Stimulated activated CD8-positive, alpha-beta memory T cell treated with anti-CD3 and anti-CD28 coated beads, Interleukin-4, amount 100 ng/mL, for 24 hours (primary cell): ENCODE data around the gene FAM180A.
"Not testable (repeated sequence)": the region's sequence is repeated elsewhere in the genome, so short reads cannot be mapped to it uniquely, and the experiment has no call there.

Experiments
- DNase-seq: peaks from one replicate; pipeline ENCODE4 v3.0.0-alpha.2; 2020; ENCODE audit warnings: low read depth

Gene FAM180A

GRCh38 chr7:135741905-135742304 lies 6.7 kb downstream of the FAM180A start:
- DNase-seq: no peak

DNA sequence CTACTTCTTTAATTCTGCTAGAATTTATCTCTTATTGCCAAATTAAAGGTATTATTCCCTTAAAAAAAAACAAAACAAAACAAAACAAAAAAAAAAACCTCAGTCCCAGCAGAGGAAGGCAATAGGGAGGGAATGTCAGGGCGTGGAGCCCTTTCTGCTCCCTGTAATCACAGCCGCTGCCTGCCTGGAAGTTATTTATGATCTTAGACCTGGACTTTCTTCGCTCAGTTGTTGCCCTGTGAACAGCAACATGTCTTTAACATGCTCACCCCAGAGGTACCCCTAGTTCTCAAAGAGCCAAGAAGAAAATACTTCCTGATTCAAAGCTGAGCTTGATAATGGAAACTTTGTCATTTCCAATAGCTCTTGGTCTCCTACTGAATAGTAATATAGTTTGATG lies 7.7 kb downstream of the FAM180A start:
- DNase-seq: no peak

- DNase-seq: not testable (repeated sequence)
These were observed 11.3 kb downstream of the FAM180A start for GRCh38 chr7:135737306-135737647.

- DNase-seq: no peak
These were observed 11.9 kb downstream of the FAM180A start for GRCh38 chr7:135736586-135737305.

GRCh38 chr7:135734343-135734689 lies 14.3 kb downstream of the FAM180A start:
- no peak for DNase-seq

GRCh38 chr7:135733603-135734342 lies 14.8 kb downstream of the FAM180A start:
- DNase-seq: no peak

- DNase-seq: no peak
These were observed 17.5 kb downstream of the FAM180A start for GRCh38 chr7:135731131-135731530.

DNA sequence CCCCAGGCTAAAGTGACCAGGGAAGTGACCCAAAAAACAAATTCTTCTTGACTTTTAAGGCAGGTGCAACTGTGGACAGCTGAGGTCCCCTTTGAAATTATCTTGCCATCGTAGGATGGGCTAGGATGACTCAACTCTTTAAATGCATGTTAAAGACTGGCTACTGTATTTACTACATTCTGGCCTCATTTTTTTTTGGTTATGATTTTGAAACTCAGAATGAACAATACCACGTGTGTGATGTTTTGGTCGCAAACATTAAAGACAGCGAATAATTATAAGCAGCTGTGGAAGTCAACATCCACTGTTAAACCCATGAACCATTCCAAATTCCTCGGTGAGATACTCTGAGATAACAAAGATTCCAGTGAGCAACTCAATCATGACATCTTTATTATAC lies 19.4 kb downstream of the FAM180A start:
- DNase-seq: no peak

DNA sequence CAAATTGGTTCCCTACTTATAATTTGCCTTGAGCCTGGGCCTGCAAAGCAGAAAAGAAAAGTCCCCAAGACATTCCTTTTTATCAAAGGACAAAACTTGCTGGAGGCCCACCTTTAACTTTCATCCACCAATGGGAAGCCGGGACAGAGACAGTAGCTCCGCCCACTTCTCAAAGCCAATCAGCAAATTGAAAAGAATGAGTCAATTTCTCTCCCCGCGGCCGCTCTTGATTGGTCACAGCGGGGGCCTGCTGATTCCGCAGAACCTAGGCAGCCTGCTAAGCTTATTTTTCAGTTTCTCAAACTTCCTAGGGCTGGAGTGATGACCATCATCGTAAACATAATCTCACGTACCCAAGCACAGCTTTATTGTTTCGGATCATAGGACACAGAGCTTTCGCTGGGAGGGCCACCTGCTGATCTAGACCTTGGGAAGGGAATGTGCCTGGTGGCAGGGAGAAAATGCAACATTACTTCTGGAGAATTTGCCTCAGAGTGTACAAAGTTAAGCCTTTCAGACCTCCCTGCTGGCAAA lies 20.4 kb downstream of the FAM180A start, which contains the start of gene SLC13A4:
SLC13A4 (minus strand) TSS at position 51 of the 534 bp plus-strand sequence. CDS start 690 bp downstream, outside the sequence.
- DNase-seq: no peak

DNA sequence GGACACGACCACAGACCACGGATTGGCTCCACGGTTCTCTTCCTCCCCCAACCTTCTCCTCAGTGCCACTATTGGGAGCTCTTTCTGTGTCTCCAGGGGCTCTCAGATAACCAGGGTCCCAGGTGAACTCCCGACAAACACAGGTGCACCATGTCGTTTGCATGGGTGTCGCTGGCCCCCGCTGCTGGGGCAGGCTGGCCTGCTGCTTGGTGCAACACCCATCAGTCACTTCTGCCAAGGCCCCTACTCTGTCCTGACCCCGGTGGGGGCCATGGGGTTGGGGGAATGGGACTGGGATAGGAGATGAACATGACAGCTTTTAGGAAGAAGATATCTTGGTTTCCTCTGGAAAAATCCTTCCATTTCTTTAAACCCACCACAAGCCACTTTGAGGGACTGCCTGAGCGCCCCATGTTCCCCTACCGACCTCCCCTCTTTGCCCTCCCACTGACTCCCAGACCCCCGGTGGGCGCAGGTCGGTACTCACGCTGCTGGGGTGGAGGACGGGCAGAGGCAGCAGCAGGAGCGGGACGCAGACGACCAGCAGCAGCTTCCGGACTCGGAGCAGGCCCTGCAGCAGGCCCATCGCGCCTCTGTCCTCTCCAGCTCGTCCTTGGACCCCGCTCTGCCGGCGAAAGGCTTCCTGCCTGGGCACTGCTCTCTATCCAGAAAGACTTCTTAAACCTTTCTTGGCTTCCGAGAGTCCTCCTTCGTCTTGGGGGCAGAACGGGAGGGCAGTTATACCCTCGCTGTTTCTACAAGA lies 21.5 kb downstream of the FAM180A start:
- no peak for DNase-seq

DNA sequence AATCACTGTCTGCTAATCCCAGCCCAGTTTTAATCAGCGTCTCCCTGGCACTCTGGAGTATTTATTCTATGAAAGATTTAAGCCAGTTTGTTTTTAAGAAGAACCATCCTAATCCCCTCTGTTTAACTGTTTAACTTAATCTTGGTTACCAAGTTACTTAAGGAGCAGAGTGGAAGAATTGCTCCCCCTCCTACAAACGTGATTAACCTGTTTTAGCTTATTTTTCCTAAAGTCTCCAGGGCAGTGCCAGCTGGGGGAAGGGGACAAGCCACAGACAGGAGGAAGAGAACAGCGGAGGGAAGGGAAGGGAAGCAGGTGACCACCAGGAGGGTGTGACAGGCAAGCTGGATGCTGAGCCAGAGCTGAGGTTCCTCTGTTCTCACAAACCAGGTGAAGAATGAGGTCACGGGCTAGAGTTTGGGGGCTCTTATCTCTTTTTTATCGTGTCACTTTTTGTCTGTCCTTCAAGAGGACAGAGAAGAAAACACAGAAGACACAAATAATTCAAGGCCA lies 22.3 kb downstream of the FAM180A start:
- DNase-seq: no peak

DNA sequence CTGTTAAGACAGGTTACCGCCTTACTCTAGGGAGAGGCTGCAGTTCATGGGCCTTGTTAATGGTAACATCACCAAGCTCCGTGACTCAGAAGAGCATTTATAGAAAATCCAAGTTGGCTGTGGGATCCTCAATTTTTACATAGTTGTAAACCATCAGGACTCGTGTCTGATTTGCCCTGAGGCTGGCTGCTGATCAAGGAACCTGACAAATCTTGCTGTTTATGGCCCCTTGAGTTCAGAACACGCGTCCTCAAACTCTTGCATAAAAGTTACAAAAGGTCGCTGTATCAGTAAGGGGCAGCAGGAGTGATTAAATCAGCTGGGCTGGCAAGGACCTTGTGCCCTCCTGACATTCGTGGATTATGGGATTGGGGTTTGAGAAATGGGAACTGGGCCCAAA lies 25.2 kb downstream of the FAM180A start:
- DNase-seq: no peak

DNA sequence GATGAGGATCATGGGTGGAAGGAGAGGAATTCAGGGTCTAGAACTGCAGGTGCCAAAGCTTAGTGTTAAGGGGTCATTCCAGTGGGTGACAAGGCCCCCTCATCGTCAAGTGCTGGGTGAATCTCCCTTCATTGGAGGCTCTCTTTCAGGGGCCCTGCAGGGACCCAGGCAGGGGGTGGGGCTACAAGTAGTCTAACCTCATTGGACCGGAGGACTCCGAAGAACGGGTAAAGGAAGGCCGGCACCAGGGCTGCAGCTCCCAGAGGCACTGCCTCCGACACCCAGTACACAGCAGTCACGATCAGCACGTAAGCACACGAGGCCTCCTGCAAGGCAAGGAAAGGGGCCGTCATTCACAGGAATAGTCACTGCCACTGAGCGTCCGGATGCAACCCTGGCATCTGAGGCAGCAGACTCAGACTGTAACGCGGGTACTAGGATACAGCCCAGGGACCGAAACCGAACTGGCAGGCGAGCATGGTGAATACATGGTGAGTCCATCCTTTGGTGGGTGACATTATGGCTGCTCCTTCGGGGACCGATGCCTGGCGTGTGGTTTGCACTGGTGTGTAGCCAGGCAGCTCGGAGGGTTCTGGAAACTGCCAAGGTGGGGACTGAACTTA lies 27.3 kb downstream of the FAM180A start:
- no peak for DNase-seq

- DNase-seq: no peak
These were observed 28.9 kb downstream of the FAM180A start for GRCh38 chr7:135719688-135720087.

GRCh38 chr7:135718794-135719437 lies 29.7 kb downstream of the FAM180A start:
- no peak for DNase-seq

DNA sequence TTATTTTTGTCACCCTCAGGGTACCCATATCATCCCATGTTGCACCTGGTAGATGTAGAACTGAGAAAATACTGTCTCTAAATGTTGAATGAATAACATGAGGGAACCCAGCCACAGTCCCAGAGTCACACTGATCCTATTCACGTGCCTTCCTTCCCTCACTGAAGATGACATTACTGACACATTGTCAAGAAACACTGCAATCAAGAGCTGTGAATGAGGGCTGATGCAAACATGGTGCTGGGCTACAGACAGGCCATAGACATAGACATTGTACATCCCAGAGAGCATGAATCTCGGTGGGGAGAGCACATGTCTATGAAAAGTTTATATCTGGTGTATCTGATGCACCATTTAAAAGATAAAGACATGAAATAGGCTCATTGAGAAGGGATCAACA lies 30.4 kb downstream of the FAM180A start:
- DNase-seq: no peak

- DNase-seq: no peak
These were observed 30.9 kb downstream of the FAM180A start for GRCh38 chr7:135717693-135718092.

DNA sequence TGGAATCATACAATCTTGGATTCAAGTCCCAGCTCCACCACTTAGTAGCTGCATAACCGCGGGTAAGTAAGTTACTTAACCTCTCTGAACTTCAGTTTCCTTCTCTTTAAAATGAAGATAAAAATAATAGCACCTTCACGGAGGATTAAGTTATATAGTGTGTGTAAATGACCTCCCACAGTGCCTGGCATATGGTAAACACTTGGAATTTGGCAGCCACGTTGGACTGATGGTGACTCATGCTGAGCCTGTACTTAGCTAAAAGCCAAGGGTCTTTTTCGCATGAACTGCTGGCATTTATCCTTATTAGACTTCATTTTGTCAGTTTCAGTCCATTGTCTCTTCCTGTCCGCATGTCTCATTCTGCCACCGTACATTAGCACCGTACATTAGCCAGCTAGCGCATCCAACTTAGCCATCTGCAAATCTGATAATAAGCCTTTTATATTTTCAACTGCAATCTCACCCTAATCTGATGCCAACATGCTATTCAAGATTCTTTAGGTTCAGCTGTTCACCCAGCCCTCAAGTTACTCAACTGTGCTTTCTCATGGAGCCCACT lies 31.9 kb downstream of the FAM180A start:
- no peak for DNase-seq

GRCh38 chr7:135715673-135716072 lies 32.9 kb downstream of the FAM180A start:
- DNase-seq: no peak

DNA sequence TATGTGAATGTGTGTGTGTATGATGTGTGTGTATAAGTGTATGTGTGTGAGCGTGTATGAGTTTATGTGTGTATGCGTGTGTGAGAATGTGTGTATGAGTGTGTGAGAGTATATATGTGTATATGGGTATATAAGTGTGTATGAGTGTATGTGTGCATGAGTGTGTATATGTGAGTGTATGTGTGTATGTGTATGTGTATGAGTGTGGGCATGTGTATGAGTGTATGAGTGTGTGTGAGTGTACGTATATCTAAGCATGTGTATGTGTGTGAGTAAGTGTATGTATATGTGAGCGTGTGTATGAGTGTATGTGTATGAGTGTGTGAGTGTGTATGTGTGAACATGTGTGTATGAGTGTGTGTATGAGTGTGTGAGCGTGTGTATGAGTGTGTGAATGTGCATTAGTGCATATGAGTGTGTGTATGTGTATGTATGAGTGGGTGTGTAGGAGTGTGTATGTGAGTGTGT lies 33.5 kb downstream of the FAM180A start:
- no peak for DNase-seq

DNA sequence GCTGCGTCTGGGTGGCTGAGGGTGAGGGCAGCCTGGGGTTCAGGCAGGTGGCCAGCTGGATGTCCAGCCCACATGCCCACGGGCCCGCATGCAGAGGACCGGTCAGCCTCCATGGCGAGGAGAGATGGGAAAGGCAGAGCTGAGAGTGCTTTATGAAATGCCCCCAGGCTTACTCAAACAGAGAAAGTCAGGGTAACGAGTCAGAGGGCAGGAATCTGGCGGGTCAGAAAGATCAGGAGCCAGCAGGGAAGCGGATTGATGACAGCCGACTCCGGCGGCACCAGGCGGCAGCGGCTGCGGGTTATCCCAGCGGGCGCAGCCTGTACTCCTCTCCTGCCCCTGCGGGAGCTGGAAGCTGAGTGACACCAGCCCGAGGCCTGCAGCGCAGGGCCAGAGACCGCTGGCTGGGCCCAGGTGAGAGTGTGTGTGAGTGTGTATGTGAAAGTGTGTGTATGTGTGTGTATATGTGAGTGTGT lies 34.0 kb downstream of the FAM180A start:
- DNase-seq: no peak
